Panc1 (cell line): Measurements from ENCODE around the gene FRMD1. TPM values are rescaled to one million over a fixed set of nuclear protein-coding genes. Genes with fewer than 3 reads are reported as not detected.

Experiments used
- ATAC-seq: fragments of 200-7000 bp; cut with Tn5 transposase; 2 replicates; pipeline ENCODE4 v1.9.1; 2020; ENCODE audit warnings: mild to moderate bottlenecking, moderate library complexity
- BruUV-seq: library from RNA; stranded (reverse); fragments of 400-500 nt; replicated peaks from 2 replicates; lab custom pipeline; 2021; lab: Mats Ljungman, UMichigan
- CTCF ChIA-PET: fragments of 300-600 bp; sonication (Branson Sonifier 250); formaldehyde crosslinking; loops from one replicate; lab custom pipeline; 2022; ENCODE audit warnings: antibody characterized with exemption; lab: Charles Lee
- POLR2A ChIA-PET: fragments of 300-600 bp; sonication (Branson Sonifier 250); formaldehyde crosslinking; loops from one replicate; lab custom pipeline; 2022; ENCODE audit warnings: antibody characterized with exemption; lab: Charles Lee
- DNase-seq: peaks from one replicate; pipeline ENCODE4 v3.0.0-alpha.2; 2010; ENCODE audit warnings: low read depth, low spot score
- H3K27ac ChIP-seq: 2 replicates; pipeline ENCODE4 v1.5.1; 2011; ENCODE audit warnings: mild to moderate bottlenecking, low read length, inconsistent platforms
- H3K27me3 ChIP-seq: fragments of 200-500 bp; sonication (Bioruptor generic); 2 replicates; pipeline ENCODE4 v1.6.0; 2014; ENCODE audit warnings: low read length, inconsistent platforms; ENCODE audit not compliant: control insufficient read depth, insufficient read depth
- H3K36me3 ChIP-seq: fragments of 200-500 bp; sonication (Bioruptor generic); 2 replicates; pipeline ENCODE4 v1.5.1; 2014; ENCODE audit warnings: inconsistent platforms, mild to moderate bottlenecking, low read length, moderate library complexity; ENCODE audit not compliant: control insufficient read depth, insufficient read depth
- H3K4me1 ChIP-seq: 2 replicates; pipeline ENCODE4 v1.5.1; 2011; ENCODE audit warnings: inconsistent platforms, mild to moderate bottlenecking, low read length, moderate library complexity; ENCODE audit not compliant: control insufficient read depth, insufficient read depth
- H3K4me3 ChIP-seq, 2 experiments: 2 replicates each; pipeline ENCODE4 v1.5.1; 2011 to 2012; ENCODE audit warnings: low read depth in 2 of 2, low read length in 2 of 2, mild to moderate bottlenecking in 2 of 2, inconsistent platforms in 1 of 2, moderate library complexity in 1 of 2
- H3K9me3 ChIP-seq: fragments of 200-500 bp; sonication (Bioruptor generic); 2 replicates; pipeline ENCODE4 v1.5.1; 2014; ENCODE audit warnings: low read depth, mild to moderate bottlenecking, inconsistent platforms, low read length, moderate library complexity; ENCODE audit not compliant: control insufficient read depth, insufficient read depth
- POLR2AphosphoS5 ChIP-seq: IDR thresholded peaks from 2 replicates; pipeline ENCODE4 v1.6.1; 2012; ENCODE audit warnings: mild to moderate bottlenecking, low read depth, low read length, moderate library complexity
- SIN3A ChIP-seq: IDR thresholded peaks from 2 replicates; pipeline ENCODE4 v1.6.1; 2012; ENCODE audit warnings: low read depth, mild to moderate bottlenecking, low read length, moderate library complexity, borderline replicate concordance; ENCODE audit not compliant: insufficient read depth
- TCF7L2 ChIP-seq: IDR thresholded peaks from 2 replicates; pipeline ENCODE4 v1.6.1; 2011; ENCODE audit warnings: mild to moderate bottlenecking, low read depth, low read length, inconsistent platforms
- in situ Hi-C: cut with HindIII; loops from 2 replicates; pipeline ENCODE4 v1.10.0; 2016; ENCODE audit warnings: low sequenced_read_pairs, low pct_unique_long_range_greater_than_20kb
- intact Hi-C: fragments of 100-400 bp; cut with micrococcal nuclease; formaldehyde crosslinking; loops from one replicate; pipeline ENCODE4 v1.10.0; 2022; ENCODE audit not compliant: unreplicated experiment
- total RNA-seq: library from RNA; stranded (reverse); gene quantifications from one replicate; pipeline ENCODE4 v1.2.1, GENCODE V29; 2021; ENCODE audit not compliant: unreplicated experiment
- TF ChIP-seq, protein P1 (sequence below), 2 experiments: IDR thresholded peaks; 2 replicates each; pipeline ENCODE4 v1.6.1; 2011 to 2012; ENCODE audit warnings: low read depth in 2 of 2, control low read depth in 1 of 2, low read length in 1 of 2, mild to moderate bottlenecking in 1 of 2, moderate library complexity in 1 of 2; ENCODE audit not compliant: insufficient read depth in 1 of 2
- TF ChIP-seq, protein P2 (sequence below): fragments of 450-650 bp; IDR thresholded peaks from 2 replicates; pipeline ENCODE4 v1.5.1; 2017; ENCODE audit warnings: mild to moderate bottlenecking

The FRMD1 gene
- total RNA-seq, 1 experiment from 2014 or later: 0.15 TPM

DNA sequence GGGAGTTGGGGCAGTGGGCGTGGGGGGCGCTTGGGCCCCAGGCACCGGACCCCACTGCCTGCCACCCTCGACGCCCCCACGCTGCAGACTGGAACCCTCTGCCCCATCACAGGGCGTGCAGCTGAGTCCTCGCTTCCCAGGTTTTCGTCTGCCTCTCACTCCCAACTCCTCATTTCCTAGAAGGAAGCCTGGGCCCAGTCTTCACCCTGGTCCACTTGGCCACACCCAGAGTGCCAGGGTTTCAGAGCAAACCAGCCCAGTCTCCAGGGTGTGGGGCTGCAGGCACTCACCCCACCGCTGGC, 30.3 kb downstream of the FRMD1 start:
- in situ Hi-C loops: no loop called here
- Histone ChIP-seq H3K9me3 (no peaks in the 10 kb centered on the region), H3K36me3 (no peaks in the 10 kb centered on the region), H3K4me1 (no peaks in the 10 kb centered on the region), H3K27me3 (no peaks in the 10 kb centered on the region), H3K4me3 (no peak overlapping the region), H3K27ac (no peak overlapping the region)
- CTCF ChIA-PET: no interaction called here
- intact Hi-C loops: no loop called here
- POLR2A ChIA-PET: no interaction called here
- ATAC-seq (no peak), DNase-seq (no peak)
- no peak for TF ChIP-seq POLR2AphosphoS5
- TF ChIP-seq, protein P1, sequence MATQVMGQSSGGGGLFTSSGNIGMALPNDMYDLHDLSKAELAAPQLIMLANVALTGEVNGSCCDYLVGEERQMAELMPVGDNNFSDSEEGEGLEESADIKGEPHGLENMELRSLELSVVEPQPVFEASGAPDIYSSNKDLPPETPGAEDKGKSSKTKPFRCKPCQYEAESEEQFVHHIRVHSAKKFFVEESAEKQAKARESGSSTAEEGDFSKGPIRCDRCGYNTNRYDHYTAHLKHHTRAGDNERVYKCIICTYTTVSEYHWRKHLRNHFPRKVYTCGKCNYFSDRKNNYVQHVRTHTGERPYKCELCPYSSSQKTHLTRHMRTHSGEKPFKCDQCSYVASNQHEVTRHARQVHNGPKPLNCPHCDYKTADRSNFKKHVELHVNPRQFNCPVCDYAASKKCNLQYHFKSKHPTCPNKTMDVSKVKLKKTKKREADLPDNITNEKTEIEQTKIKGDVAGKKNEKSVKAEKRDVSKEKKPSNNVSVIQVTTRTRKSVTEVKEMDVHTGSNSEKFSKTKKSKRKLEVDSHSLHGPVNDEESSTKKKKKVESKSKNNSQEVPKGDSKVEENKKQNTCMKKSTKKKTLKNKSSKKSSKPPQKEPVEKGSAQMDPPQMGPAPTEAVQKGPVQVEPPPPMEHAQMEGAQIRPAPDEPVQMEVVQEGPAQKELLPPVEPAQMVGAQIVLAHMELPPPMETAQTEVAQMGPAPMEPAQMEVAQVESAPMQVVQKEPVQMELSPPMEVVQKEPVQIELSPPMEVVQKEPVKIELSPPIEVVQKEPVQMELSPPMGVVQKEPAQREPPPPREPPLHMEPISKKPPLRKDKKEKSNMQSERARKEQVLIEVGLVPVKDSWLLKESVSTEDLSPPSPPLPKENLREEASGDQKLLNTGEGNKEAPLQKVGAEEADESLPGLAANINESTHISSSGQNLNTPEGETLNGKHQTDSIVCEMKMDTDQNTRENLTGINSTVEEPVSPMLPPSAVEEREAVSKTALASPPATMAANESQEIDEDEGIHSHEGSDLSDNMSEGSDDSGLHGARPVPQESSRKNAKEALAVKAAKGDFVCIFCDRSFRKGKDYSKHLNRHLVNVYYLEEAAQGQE (IDR thresholded peaks at IDR 0.05; ENCODE audit: insufficient read depth in 1 of 2, low read depth in 2 of 2, low read length in 1 of 2): no peak
- TF ChIP-seq, protein P2, sequence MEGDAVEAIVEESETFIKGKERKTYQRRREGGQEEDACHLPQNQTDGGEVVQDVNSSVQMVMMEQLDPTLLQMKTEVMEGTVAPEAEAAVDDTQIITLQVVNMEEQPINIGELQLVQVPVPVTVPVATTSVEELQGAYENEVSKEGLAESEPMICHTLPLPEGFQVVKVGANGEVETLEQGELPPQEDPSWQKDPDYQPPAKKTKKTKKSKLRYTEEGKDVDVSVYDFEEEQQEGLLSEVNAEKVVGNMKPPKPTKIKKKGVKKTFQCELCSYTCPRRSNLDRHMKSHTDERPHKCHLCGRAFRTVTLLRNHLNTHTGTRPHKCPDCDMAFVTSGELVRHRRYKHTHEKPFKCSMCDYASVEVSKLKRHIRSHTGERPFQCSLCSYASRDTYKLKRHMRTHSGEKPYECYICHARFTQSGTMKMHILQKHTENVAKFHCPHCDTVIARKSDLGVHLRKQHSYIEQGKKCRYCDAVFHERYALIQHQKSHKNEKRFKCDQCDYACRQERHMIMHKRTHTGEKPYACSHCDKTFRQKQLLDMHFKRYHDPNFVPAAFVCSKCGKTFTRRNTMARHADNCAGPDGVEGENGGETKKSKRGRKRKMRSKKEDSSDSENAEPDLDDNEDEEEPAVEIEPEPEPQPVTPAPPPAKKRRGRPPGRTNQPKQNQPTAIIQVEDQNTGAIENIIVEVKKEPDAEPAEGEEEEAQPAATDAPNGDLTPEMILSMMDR: no peak
- no peak for TF ChIP-seq SIN3A
- TF ChIP-seq TCF7L2: no peak
- no TSS peak for BruUV-seq

DNA sequence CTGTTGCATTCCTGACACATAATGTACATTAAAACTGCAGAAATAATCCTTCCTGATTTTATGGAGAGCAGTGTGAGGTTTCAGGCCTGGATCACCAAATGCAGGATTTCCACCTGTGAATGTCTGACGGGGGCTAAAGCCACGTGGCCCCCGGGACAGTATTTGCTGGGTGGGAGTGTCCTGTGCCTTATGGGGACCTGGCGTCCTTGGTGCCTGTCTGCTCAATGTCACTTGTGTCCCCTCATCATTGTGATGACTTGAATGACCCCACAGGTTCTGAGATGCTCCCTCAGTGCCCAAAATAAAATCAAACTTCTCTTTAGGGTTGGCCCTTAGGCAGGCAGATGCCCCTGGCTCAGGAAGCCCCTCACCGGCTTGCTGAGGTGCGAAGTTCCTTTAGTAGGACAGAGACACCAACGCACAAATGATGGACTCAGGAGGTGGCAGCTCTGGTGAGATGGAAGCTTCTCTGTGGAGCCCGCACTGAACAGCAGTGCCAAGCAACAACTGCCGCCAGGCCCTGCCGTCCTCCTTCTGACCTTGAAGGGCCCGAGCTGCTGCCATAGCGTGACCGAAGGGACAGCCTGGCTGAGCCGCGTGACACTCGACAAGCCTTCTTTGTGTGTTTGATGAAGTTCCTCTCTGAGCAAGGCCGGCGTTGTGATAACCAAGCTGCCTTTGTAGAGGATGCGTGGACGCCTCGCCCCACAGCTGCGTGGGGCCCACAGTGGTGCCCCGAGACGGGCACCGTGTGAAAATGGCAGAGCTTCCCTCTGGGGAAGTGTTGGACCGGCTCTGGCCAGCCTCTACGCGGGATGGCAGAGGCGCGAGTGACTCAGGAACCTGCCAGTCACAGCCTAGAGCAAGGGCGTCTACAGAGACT, 30.9 kb downstream of the FRMD1 start:
- Histone ChIP-seq H3K4me1 (no peaks in the 10 kb centered on the region), H3K4me3 (no peak overlapping the region), H3K27ac (no peak overlapping the region), H3K36me3 (no peaks in the 10 kb centered on the region), H3K27me3 (no peaks in the 10 kb centered on the region), H3K9me3 (no peaks in the 10 kb centered on the region)
- DNase-seq: no peak
- ChIA-PET CTCF (no interaction called here), POLR2A (no interaction called here)
- no TSS peak for BruUV-seq
- TF ChIP-seq, protein P2: no peak
- TF ChIP-seq, protein P1 (IDR thresholded peaks at IDR 0.05; ENCODE audit: insufficient read depth in 1 of 2, low read depth in 2 of 2, low read length in 1 of 2): no peak
- TF ChIP-seq SIN3A (no peak), POLR2AphosphoS5 (no peak), TCF7L2 (no peak)
- in situ Hi-C loops: no loop called here
- ATAC-seq: no peak
- intact Hi-C loops: no loop called here
